Hematopoietic multipotent progenitor cell treated with erythropoietin and hydrocortisone succinate and interleukin-3 and kit ligand, for 8 days (in vitro differentiated cells): Measurements from ENCODE around the gene NEIL3.
"Not testable (repeated sequence)": the region's sequence is repeated elsewhere in the genome, so short reads cannot be mapped to it uniquely, and the experiment has no call there.

Experiments used
- DNase-seq: peaks from one replicate; pipeline ENCODE4 v3.0.0-alpha.2; 2015

Gene NEIL3

DNA sequence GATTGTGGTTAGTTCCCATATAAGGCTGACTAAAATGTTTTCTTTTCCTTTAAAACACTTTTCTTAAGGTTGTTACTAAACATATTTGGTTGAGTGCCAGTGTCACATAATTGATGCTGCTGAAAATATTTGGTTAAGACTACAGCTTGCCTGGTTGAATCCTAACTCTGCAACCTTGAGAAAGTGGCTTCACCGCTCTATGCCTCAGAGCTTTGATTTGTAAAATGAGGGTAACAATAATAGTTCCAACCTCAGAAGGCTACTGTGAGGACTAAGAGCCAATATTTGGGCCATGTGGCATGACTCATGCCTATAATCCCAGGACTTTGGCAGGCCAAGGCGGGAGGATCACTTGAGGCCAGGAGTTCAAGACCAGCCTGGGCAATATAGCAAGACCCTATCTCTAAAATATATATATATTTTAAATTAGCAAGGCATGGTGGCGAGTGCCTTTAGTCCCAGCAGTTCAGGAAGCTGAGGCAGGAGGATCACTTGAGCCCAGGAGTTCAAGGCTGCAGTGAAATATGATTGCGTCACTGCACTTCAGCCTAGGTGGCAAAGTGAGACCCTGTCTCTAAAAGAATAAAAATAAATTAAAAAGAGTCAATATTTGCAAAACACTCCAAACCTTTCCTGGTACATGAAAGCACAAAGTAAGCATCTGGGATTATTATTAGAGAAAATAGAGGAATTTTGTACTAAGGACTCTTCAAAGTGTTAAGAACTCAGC is 7.1 kb upstream of the NEIL3 start:
- no peak for DNase-seq

GRCh38 chr4:177304094-177304493 is 5.6 kb upstream of the NEIL3 start:
- DNase-seq, result no peak

DNA sequence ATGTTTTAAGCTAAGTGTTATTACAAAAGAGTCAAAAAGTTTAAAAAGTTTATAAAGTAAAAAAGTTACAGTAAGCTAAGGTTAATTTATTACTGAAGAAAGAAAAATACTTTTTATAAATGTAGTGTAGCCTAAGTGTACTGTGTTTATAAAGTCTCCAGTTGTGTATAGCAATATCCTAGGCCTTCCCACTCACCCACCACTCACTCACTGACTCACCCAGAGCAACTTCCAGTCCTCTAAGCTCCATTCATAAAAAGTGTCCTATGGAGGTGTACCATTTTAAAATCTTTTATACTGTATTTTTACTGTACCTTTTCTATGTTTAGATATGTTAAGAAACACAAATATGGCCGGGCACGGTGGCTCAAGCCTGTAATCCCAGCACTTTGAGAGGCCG is 4.8 kb upstream of the NEIL3 start:
- not testable (repeated sequence) for DNase-seq

DNA sequence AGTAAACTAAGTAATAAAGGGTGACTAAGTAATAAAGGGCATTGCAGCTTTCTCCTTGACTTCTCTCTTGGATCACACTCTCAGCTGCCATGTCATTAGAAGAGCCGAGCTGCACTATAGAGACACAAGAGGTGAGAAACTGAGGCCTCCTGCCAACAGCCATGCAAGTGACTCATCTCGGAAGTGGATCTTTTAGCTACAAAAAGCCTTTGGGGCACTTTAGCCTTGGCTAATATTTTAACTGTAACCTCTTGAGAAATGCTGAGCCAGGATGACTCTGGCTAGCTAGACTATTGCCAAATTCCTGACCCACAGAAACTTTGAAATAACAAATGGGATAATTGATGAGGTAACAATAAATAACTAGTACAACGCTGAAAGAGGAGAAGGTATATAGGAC is 1.5 kb upstream of the NEIL3 start:
- no peak for DNase-seq

- no peak for DNase-seq
These were observed 690 bp upstream of the NEIL3 start for GRCh38 chr4:177308847-177309521.

GRCh38 chr4:177311589-177311988 is 1.9 kb downstream of the NEIL3 start:
- no peak for DNase-seq

- no peak for DNase-seq
These were observed 3.6 kb downstream of the NEIL3 start for GRCh38 chr4:177313263-177313662.

DNA sequence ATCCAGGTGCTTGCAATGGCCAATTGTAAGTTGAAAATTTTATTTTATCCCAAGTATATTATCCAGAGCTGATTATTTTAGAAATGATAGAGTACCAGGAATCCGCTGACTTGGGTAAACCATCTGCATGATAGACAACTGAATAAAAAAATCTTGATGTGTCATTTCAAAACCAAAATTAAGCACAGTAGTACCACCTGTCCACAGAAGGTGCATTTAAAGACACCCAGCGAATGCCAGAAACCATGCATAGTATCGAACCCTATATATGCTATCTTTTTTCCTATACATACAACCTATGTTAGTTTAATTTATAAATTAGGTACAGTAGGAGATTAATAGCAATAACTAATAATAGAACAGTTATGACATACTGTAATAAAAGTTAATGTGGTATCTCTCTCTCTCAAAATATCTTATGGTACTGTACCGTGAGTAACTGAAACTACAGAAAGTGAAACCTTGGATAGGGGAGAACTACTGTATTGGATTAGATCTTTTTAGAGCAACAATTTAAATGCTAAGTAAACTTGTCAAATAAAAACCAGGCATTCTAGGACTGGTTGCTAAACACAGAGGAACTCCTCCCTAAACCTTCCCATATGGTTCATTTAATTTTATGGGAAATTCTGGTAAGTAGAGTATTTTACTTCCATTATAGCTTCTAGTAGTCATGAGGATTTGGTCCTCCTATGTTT is 6.2 kb downstream of the NEIL3 start:
- DNase-seq, result no peak

DNA sequence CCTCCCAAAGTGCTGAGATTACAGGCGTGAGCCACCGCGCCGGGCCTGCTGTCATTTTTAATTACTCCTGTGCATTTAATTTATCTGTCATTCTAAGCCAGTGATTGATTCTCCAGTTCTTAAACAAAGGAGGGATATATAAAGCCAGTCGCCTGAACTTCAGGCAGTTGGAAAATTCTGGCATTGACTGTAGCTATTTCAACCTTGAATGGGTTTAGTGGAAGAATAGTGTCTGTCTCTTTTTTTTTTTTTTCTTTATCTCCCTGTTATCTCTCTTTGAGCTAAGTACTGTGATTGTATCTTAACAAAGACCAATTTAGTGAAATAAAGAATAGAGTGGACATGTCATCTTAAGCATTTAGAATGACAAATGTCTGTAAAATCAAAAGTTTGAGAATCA is 11.0 kb downstream of the NEIL3 start:
- no peak for DNase-seq

- no peak for DNase-seq
These were observed 12.0 kb downstream of the NEIL3 start for GRCh38 chr4:177321647-177322046.

DNA sequence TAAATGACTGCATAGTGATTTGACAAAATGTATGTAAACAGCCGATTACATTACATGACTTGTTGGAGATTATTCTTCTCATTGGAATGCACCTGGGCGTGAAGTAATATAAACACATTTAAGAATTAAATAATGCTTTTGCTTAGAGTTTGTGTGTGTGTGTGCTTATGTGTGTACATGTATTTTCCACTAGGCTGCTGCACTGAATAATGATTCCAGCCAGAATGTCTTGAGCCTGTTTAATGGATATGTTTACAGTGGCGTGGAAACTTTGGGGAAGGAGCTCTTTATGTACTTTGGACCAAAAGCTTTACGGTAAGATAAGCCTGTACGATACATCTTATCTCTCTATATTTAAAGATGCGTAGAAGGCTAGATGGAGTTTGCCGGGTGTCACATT is 12.6 kb downstream of the NEIL3 start:
- DNase-seq, result no peak

GRCh38 chr4:177322881-177323280 is 13.2 kb downstream of the NEIL3 start:
- DNase-seq, result no peak

DNA sequence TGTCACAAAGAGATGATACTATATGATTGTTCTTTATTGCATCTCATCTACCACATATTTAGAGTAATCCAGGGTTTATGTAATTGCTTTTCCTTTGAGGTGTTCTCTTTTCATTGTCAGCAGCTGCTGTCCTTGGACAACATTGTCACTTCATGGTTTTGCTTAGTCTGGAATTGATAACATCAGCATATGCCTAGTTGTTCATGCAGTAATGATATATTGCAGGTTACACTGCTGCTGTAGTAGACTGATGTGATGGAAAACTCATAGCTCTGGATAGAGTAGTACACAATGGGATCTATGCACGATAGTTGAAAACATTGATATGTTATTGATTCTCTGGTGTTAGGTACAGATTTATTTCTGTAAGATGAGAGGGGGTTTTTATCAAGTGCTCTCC is 13.7 kb downstream of the NEIL3 start:
- DNase-seq, result no peak

GRCh38 chr4:177332119-177332518 is 22.4 kb downstream of the NEIL3 start:
- no peak for DNase-seq

- peak; percentile 61 for DNase-seq
These were observed 30.1 kb downstream of the NEIL3 start for GRCh38 chr4:177339477-177340374.

- no peak for DNase-seq
These were observed 38.7 kb downstream of the NEIL3 start for GRCh38 chr4:177348348-177348747.

DNA sequence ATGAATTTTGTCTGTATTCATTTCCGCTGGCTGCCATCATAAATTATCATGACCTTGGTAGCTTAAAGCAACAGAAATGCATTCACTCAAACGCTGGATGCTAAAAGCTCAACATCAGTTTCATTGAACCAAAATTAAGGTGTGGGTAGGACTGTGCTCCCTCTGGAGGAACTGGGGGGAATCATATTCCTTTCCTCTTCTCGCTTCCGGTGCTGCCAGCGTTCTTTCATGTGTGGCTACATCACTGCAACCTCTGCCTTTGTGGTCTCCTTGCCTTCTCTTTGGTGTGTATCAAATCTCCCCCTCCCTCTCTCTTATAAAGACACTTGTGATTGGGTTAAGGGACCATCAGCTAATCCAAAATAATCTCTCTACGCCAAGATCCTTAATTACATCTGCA is 39.5 kb downstream of the NEIL3 start:
- DNase-seq, result no peak

GRCh38 chr4:177351622-177352244 is 42.1 kb downstream of the NEIL3 start:
- DNase-seq, result no peak

DNA sequence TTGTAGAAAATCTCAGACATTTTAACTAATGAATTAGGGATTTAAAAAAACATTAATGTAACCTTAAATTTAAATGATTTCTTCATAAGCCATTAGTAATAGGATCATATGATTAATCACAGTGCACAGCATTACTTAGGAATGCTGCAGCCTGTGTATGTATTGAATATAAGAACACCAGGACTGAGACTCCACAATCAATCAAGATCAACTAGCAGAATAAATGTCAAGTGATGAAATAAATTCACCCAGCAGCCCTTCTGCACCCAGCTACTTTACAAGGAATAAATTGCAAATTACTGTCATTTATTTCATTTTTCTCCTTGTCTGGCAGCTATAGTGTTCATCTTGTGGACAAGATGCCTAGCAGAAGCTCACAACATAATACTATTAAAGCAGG is 46.5 kb downstream of the NEIL3 start:
- DNase-seq, result no peak

- DNase-seq, result no peak
These were observed 47.2 kb downstream of the NEIL3 start for GRCh38 chr4:177356921-177357320.

DNA sequence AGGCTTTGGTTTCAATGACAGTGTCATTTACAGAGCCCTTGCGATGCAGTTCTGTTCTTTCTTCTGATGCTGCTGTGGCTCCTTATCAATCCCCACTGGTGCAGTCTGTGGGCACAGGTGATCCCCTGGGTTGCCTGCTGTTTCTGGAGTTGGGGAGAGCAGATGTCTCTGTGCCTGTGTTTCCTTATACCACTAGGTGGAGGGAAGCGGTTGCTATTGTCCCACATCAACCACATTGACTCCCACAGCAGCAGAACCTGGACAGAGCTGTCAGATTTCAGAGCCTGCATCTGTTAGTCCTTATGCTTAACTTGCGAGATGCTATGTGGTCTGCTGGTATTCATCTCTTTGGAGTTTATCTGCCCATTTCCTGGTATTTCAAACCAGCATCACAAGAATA is 57.7 kb downstream of the NEIL3 start:
- peak; percentile 9 for DNase-seq

GRCh38 chr4:177369372-177369771 is 59.7 kb downstream of the NEIL3 start:
- DNase-seq, result no peak

DNA sequence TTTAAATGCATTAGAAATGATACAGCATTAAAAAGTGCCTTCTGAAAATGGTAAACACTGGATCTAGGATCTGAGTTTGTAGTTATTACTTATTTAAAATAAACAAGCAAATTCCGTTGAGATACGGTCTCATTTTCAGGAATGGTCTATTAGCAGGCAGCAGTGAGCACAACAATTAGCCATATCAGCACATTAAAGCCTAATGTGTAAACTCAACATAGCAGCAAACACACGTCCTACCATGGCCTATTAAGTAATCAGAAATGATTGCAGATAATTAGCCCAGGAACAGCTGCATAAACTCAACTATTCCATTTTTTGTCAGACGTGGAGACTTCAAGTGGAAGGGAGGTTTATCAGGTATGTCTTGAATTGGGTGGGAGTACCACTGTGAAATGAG is 61.8 kb downstream of the NEIL3 start:
- DNase-seq, result no peak
